GM12878 (cell line): Measurements from ENCODE around the gene FARS2. TPM values are rescaled to one million over a fixed set of nuclear protein-coding genes. Genes with fewer than 3 reads are reported as not detected.

Experiments
- ATAC-seq: fragments of 200-7000 bp; cut with Tn5 transposase; 3 replicates; pipeline ENCODE4 v1.9.1; 2020; ENCODE audit warnings: mild to moderate bottlenecking, moderate library complexity
- BruUV-seq: library from RNA; stranded (reverse); fragments of 400-500 nt; replicated peaks from 2 replicates; lab custom pipeline; 2021; lab: Mats Ljungman, UMichigan
- CTCF ChIA-PET: fragments of 300-600 bp; sonication (Branson Sonifier 250); formaldehyde crosslinking; extraction: SDS; loops from one replicate; lab custom pipeline; 2021; ENCODE audit warnings: inconsistent platforms; lab: Yijun Ruan, JAX
- POLR2A ChIA-PET: fragments of 350-600 bp; formaldehyde crosslinking; extraction: SDS; loops from one replicate; lab custom pipeline; 2021; ENCODE audit warnings: inconsistent platforms; lab: Charles Lee
- RAD21 ChIA-PET: fragments of 300-600 bp; sonication (Branson Sonifier 250); formaldehyde crosslinking; loops from one replicate; lab custom pipeline; 2023; ENCODE audit warnings: antibody characterized with exemption; ENCODE audit not compliant: unreplicated experiment; lab: Charles Lee
- SMC1A ChIA-PET: fragments of 300-600 bp; sonication (Branson Sonifier 250); formaldehyde crosslinking; loops from one replicate; lab custom pipeline; 2023; ENCODE audit not compliant: unreplicated experiment, uncharacterized antibody; lab: Charles Lee
- DNase-seq: peaks from one replicate; pipeline ENCODE4 v3.0.0-alpha.2; 2011; ENCODE audit warnings: low read depth, low spot score
- FAIRE-seq: peaks from 3 replicates; lab custom pipeline; 2011; peaks lifted over from hg19 to GRCh38; lab: Jason Lieb, UNC
- H2AFZ ChIP-seq: 2 replicates; pipeline ENCODE4 v1.6.0; 2011; ENCODE audit warnings: low read depth, low read length, control low read depth; ENCODE audit not compliant: control insufficient read depth
- H3K27ac ChIP-seq: 2 replicates; pipeline ENCODE4 v1.5.1; 2011; ENCODE audit warnings: control low read depth; ENCODE audit not compliant: control insufficient read depth, insufficient read depth
- H3K27me3 ChIP-seq, 2 experiments: replicated peaks in 1 of 2; 2 replicates each; pipeline versions ENCODE4 v1.6.0 to v1.6.1; 2011; ENCODE audit warnings: low read length in 1 of 2; ENCODE audit not compliant: control insufficient read depth in 2 of 2, insufficient read depth in 2 of 2
- H3K36me3 ChIP-seq, 2 experiments: 2 replicates each; pipeline ENCODE4 v1.5.1; 2011; ENCODE audit warnings: low read length in 1 of 2; ENCODE audit not compliant: control insufficient read depth in 2 of 2, insufficient read depth in 2 of 2
- H3K4me1 ChIP-seq: 2 replicates; pipeline ENCODE4 v1.6.1; 2011; ENCODE audit warnings: mild to moderate bottlenecking, low read length, moderate library complexity, mixed read lengths; ENCODE audit not compliant: control insufficient read depth, insufficient read depth
- H3K4me2 ChIP-seq: 2 replicates; pipeline ENCODE4 v1.6.0; 2011; ENCODE audit warnings: control low read depth; ENCODE audit not compliant: control insufficient read depth, insufficient read depth
- H3K4me3 ChIP-seq: fragments of 200-600 bp; sonication (generic); 2 replicates; pipeline ENCODE4 v1.5.1; 2016
- H3K79me2 ChIP-seq: 2 replicates; pipeline ENCODE4 v1.6.0; 2011; ENCODE audit warnings: low read length; ENCODE audit not compliant: control insufficient read depth, insufficient read depth
- H3K9ac ChIP-seq: 2 replicates; pipeline ENCODE4 v1.8.0; 2011; ENCODE audit warnings: low read length, control low read depth, mixed read lengths; ENCODE audit not compliant: control insufficient read depth, insufficient read depth
- H3K9me3 ChIP-seq: replicated peaks from 3 replicates; pipeline ENCODE4 v1.5.1; 2011; ENCODE audit warnings: mild to moderate bottlenecking, low read length; ENCODE audit not compliant: control insufficient read depth, insufficient read depth
- H4K20me1 ChIP-seq: 2 replicates; pipeline ENCODE4 v1.6.0; 2011; ENCODE audit not compliant: control insufficient read depth, insufficient read depth
- CHD1 ChIP-seq: IDR thresholded peaks from 2 replicates; pipeline ENCODE4 v1.6.1; 2012; ENCODE audit warnings: low read depth, low read length, improper control_type of control experiment
- EZH2 ChIP-seq: IDR thresholded peaks from 2 replicates; pipeline ENCODE4 v1.6.1; 2012; ENCODE audit warnings: low read depth, mild to moderate bottlenecking, control low read depth, inconsistent platforms, low read length, borderline replicate concordance; ENCODE audit not compliant: control insufficient read depth
- FOXM1 ChIP-seq: IDR thresholded peaks from 2 replicates; pipeline ENCODE4 v1.6.1; 2012; ENCODE audit warnings: low read depth, mild to moderate bottlenecking, inconsistent platforms, low read length, moderate library complexity
- HSF1 ChIP-seq: fragments of 150-350 bp; IDR thresholded peaks from 2 replicates; pipeline ENCODE4 v1.6.1; 2014; ENCODE audit warnings: mild to moderate bottlenecking, low read depth, low read length
- NRF1 ChIP-seq: conservative IDR thresholded peaks from 2 replicates; pipeline ENCODE4 v1.6.1; 2011; ENCODE audit warnings: mild to moderate bottlenecking, low read depth, low read length, improper control_type of control experiment
- REST ChIP-seq: IDR thresholded peaks from 2 replicates; pipeline ENCODE4 v1.6.1; 2012; ENCODE audit warnings: mild to moderate bottlenecking, low read depth, low read length
- SIN3A ChIP-seq: IDR thresholded peaks from 2 replicates; pipeline ENCODE4 v1.6.1; 2012; ENCODE audit warnings: low read depth, low read length, improper control_type of control experiment
- SRF ChIP-seq, 2 experiments: IDR thresholded peaks; 2 replicates each; pipeline ENCODE4 v1.6.1; 2011; ENCODE audit warnings: low read depth in 2 of 2, low read length in 2 of 2, mild to moderate bottlenecking in 1 of 2, moderate library complexity in 1 of 2
- TCF12 ChIP-seq: IDR thresholded peaks from 2 replicates; pipeline ENCODE4 v1.6.1; 2011; ENCODE audit warnings: low read depth, mild to moderate bottlenecking, low read length
- ZBED1 ChIP-seq: IDR thresholded peaks from 2 replicates; pipeline ENCODE4 v1.6.1; 2016; ENCODE audit warnings: borderline replicate concordance
- WGBS: methylation state at CpG from one replicate; pipeline ENCODE4 v1.1.6; 2016; ENCODE audit warnings: low lambda C conversion rate; ENCODE audit not compliant: insufficient replicate concordance, insufficient coverage; ENCODE audit errors: missing lambda C conversion rate; 5-methylcytosine and 5-hydroxymethylcytosine counted together
- in situ Hi-C: fragments of 300-500 bp; cut with MboI; formaldehyde crosslinking; loops from 9 replicates; pipeline ENCODE4 v1.14.3; 2018; ENCODE audit warnings: mixed read lengths
- intact Hi-C: fragments of 100-400 bp; cut with micrococcal nuclease; formaldehyde crosslinking; loops from one replicate; pipeline ENCODE4 v1.14.2; 2022; ENCODE audit not compliant: unreplicated experiment
- polyA plus RNA-seq, 11 experiments: library from polyadenylated mRNA; depleted of rRNA in 4 of 11; unstranded in 6 of 11; stranded (reverse) in 5 of 11; fragments of >200 nt; fragmentation: Nextera tagmentation in 4 of 11; fragmentation: Illumina TruSeq in 1 of 11; extraction: Ambion mirVana in 4 of 11; extraction: Trizol in 1 of 11; gene quantifications; 1 replicate in 1 of 11; 2 replicates in 10 of 11; pipeline versions ENCODE4 v1.2.1 to v1.2.3, GENCODE V29; 2011 to 2016; ENCODE audit warnings: inconsistent platforms in 2 of 11, missing spikeins in 2 of 11, low read depth in 1 of 11
- total RNA-seq, 4 experiments: library from RNA; depleted of rRNA in 3 of 4; stranded (reverse); fragments of >200 nt in 3 of 4; fragmentation: Illumina TruSeq in 1 of 4; extraction: Trizol in 1 of 4; gene quantifications; 2 replicates each; pipeline versions ENCODE4 v1.2.1 to v1.2.3, GENCODE V29; 2013 to 2021
- TF ChIP-seq, protein P1 (sequence below): fragments of 450-650 bp; IDR thresholded peaks from 2 replicates; pipeline ENCODE4 v1.6.1; 2017; ENCODE audit warnings: low read depth, mild to moderate bottlenecking, moderate library complexity

The FARS2 gene
- total and polyA plus RNA-seq, 10 of the 15 experiments (the other 5 are each of a cell fraction or from before 2014, with no cell fraction given), result 16.8 to 46.7 (median 25.6) TPM

DNA sequence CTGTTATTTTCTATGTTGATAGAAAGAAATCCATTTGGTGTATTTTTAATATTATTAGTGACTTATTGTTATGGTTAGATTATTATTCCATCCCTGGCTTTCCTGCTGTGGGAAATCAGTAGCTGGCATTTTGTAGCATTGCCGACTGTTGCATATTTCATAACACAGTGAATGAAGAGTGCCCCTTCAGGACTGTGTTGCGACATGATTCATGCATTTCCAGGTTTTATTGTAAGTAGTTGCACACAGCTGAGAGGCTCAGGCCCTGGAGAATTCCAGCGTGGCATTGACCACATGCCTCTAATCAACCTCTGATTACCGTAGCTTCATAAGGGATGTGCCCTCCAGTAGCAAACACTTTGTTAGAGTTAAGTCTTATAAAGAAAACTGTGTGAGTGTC lies 263.9 kb downstream of the FARS2 start:
- WGBS, result 83% methylated on average over 4 of the region's 4 CpGs
- Histone ChIP-seq H3K4me1 (no peaks in the 10 kb centered on the region), H3K27ac (no peak overlapping the region), H2AFZ (no peak overlapping the region), H3K9ac (no peak overlapping the region), H3K9me3 (0 out of 3 replicates have a peak, but pooled peaks cover 1% of the 10 kb centered on the region), H3K4me2 (no peak overlapping the region), H3K27me3 (no peaks in the 10 kb centered on the region), H3K4me3 (no peak overlapping the region), H3K79me2 (no peaks in the 10 kb centered on the region), H4K20me1 (no peaks in the 10 kb centered on the region), H3K36me3 (no peaks in the 10 kb centered on the region)
- no peak for DNase-seq
- BruUV-seq, result no TSS peak
- no peak for TF ChIP-seq CHD1
- no peak for TF ChIP-seq ZBED1
- TF ChIP-seq, protein P1, sequence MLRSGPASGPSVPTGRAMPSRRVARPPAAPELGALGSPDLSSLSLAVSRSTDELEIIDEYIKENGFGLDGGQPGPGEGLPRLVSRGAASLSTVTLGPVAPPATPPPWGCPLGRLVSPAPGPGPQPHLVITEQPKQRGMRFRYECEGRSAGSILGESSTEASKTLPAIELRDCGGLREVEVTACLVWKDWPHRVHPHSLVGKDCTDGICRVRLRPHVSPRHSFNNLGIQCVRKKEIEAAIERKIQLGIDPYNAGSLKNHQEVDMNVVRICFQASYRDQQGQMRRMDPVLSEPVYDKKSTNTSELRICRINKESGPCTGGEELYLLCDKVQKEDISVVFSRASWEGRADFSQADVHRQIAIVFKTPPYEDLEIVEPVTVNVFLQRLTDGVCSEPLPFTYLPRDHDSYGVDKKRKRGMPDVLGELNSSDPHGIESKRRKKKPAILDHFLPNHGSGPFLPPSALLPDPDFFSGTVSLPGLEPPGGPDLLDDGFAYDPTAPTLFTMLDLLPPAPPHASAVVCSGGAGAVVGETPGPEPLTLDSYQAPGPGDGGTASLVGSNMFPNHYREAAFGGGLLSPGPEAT, result no peak
- TF ChIP-seq NRF1, result no peak
- TF ChIP-seq REST, result no peak
- no peak for TF ChIP-seq TCF12
- no peak for TF ChIP-seq FOXM1
- no peak for TF ChIP-seq SRF (IDR thresholded peaks at IDR 0.05; ENCODE audit: low read depth in 2 of 2, low read length in 2 of 2)
- no peak for TF ChIP-seq HSF1
- TF ChIP-seq EZH2, result no peak
- TF ChIP-seq SIN3A, result no peak
- ChIA-PET POLR2A (interaction anchor here (1.0 to 1.1 kb wide), 2 partner anchors 9 to 18 kb away, joined by 3 read pairs; no protein-coding TSS in a partner anchor), SMC1A (interaction anchor here (0.6 to 2.0 kb wide), 5 partner anchors 10 to 360 kb away, joined by 3 to 8 read pairs (median 5); no protein-coding TSS in a partner anchor), CTCF (interaction anchor here (1.4 to 1.8 kb wide), 2 partner anchors 23 to 54 kb away, joined by 3 to 6 read pairs; no protein-coding TSS in a partner anchor), RAD21 (no interaction called here)
- intact Hi-C loops (no loop called here), in situ Hi-C loops (no loop called here)
- FAIRE-seq, result no peak
- no peak for ATAC-seq
